Measurements from ENCODE around the gene LRP3.

DNA sequence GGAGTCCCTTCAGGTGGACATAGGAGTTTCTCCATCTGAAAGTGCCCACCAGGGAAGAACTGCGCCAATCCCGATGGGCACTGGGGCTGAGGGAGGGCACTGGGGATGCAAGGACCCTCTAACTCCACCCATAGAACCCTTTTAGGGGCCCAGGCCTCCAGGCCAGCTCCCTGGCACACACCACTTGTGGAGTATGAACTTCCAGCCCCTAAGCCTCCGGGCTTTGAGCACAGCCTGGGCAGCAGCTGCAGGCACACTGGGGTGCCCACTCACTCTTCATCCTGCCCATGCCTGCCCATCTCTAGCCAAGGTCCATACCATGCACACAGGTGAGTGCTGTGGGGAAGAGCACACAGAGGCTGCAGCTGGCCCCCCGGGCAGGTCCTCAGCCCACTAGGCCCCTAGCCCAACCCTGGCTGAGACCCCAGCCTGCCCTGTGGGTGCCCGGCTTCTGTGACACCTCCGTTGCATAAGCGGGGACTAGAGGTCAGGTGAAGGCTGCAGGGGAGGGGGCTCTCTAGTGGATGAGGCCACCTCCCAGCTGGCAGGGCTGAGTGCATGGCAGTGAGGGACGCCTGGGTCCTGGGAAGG, 46.1 kb downstream of the LRP3 start:
- no peak for TF ChIP-seq ARNT (IDR thresholded peaks at IDR 0.05)
- no peak for TF ChIP-seq SP1 (IDR thresholded peaks at IDR 0.05)
- TF ChIP-seq ELF4 (IDR thresholded peaks at IDR 0.05), result no peak
- TF ChIP-seq ZNF384 (IDR thresholded peaks at IDR 0.05), result no peak
- TF ChIP-seq FOXA1 (IDR thresholded peaks at IDR 0.05), result no peak
- TF ChIP-seq TARDBP (IDR thresholded peaks at IDR 0.05), result no peak

All from HEK293T (cell line).